GM20000 (cell line): ENCODE results near the gene MYOCOS.

Experiments used
- DNase-seq: peaks from one replicate; pipeline ENCODE4 v3.0.0; 2012; ENCODE audit warnings: low spot score
- CTCF ChIP-seq: IDR thresholded peaks from 2 replicates; pipeline ENCODE4 v1.5.1; 2012; ENCODE audit warnings: mild to moderate bottlenecking, control low read depth; ENCODE audit errors: extremely low read depth, missing control alignments

The MYOCOS gene

GRCh38 chr1:171625225-171625624 lies 3.2 kb downstream of the MYOCOS start:
- no peak for DNase-seq
- TF ChIP-seq CTCF: no peak

- no peak for DNase-seq
- TF ChIP-seq CTCF: no peak
These were observed 5.0 kb downstream of the MYOCOS start for GRCh38 chr1:171627020-171627419.

GRCh38 chr1:171628225-171628624 lies 6.2 kb downstream of the MYOCOS start:
- no peak for TF ChIP-seq CTCF
- no peak for DNase-seq

GRCh38 chr1:171635661-171636060 lies 13.6 kb downstream of the MYOCOS start:
- DNase-seq: no peak
- TF ChIP-seq CTCF: no peak

GRCh38 chr1:171636141-171636540 lies 14.1 kb downstream of the MYOCOS start:
- TF ChIP-seq CTCF: no peak
- no peak for DNase-seq

GRCh38 chr1:171637928-171638576 lies 16.0 kb downstream of the MYOCOS start:
- no peak for TF ChIP-seq CTCF
- DNase-seq: no peak

GRCh38 chr1:171640225-171640624 lies 18.2 kb downstream of the MYOCOS start:
- no peak for DNase-seq
- no peak for TF ChIP-seq CTCF
